GM12878 (cell line): Measurements from ENCODE around the gene GPAT3. TPM values are rescaled to one million over a fixed set of nuclear protein-coding genes. Genes with fewer than 3 reads are reported as not detected.

Experiments
- ATAC-seq: fragments of 200-7000 bp; cut with Tn5 transposase; 3 replicates; pipeline ENCODE4 v1.9.1; 2020; ENCODE audit warnings: mild to moderate bottlenecking, moderate library complexity
- BruUV-seq: library from RNA; stranded (reverse); fragments of 400-500 nt; replicated peaks from 2 replicates; lab custom pipeline; 2021; lab: Mats Ljungman, UMichigan
- CTCF ChIA-PET: fragments of 300-600 bp; sonication (Branson Sonifier 250); formaldehyde crosslinking; extraction: SDS; loops from one replicate; lab custom pipeline; 2021; ENCODE audit warnings: inconsistent platforms; lab: Yijun Ruan, JAX
- POLR2A ChIA-PET: fragments of 350-600 bp; formaldehyde crosslinking; extraction: SDS; loops from one replicate; lab custom pipeline; 2021; ENCODE audit warnings: inconsistent platforms; lab: Charles Lee
- RAD21 ChIA-PET: fragments of 300-600 bp; sonication (Branson Sonifier 250); formaldehyde crosslinking; loops from one replicate; lab custom pipeline; 2023; ENCODE audit warnings: antibody characterized with exemption; ENCODE audit not compliant: unreplicated experiment; lab: Charles Lee
- SMC1A ChIA-PET: fragments of 300-600 bp; sonication (Branson Sonifier 250); formaldehyde crosslinking; loops from one replicate; lab custom pipeline; 2023; ENCODE audit not compliant: unreplicated experiment, uncharacterized antibody; lab: Charles Lee
- DNase-seq: peaks from one replicate; pipeline ENCODE4 v3.0.0-alpha.2; 2011; ENCODE audit warnings: low read depth, low spot score
- FAIRE-seq: peaks from 3 replicates; lab custom pipeline; 2011; peaks lifted over from hg19 to GRCh38; lab: Jason Lieb, UNC
- H2AFZ ChIP-seq: 2 replicates; pipeline ENCODE4 v1.6.0; 2011; ENCODE audit warnings: low read depth, low read length, control low read depth; ENCODE audit not compliant: control insufficient read depth
- H3K27ac ChIP-seq: 2 replicates; pipeline ENCODE4 v1.5.1; 2011; ENCODE audit warnings: control low read depth; ENCODE audit not compliant: control insufficient read depth, insufficient read depth
- H3K27me3 ChIP-seq, 2 experiments: replicated peaks in 1 of 2; 2 replicates each; pipeline versions ENCODE4 v1.6.0 to v1.6.1; 2011; ENCODE audit warnings: low read length in 1 of 2; ENCODE audit not compliant: control insufficient read depth in 2 of 2, insufficient read depth in 2 of 2
- H3K36me3 ChIP-seq, 2 experiments: 2 replicates each; pipeline ENCODE4 v1.5.1; 2011; ENCODE audit warnings: low read length in 1 of 2; ENCODE audit not compliant: control insufficient read depth in 2 of 2, insufficient read depth in 2 of 2
- H3K4me1 ChIP-seq: 2 replicates; pipeline ENCODE4 v1.6.1; 2011; ENCODE audit warnings: mild to moderate bottlenecking, low read length, moderate library complexity, mixed read lengths; ENCODE audit not compliant: control insufficient read depth, insufficient read depth
- H3K4me2 ChIP-seq: 2 replicates; pipeline ENCODE4 v1.6.0; 2011; ENCODE audit warnings: control low read depth; ENCODE audit not compliant: control insufficient read depth, insufficient read depth
- H3K4me3 ChIP-seq: fragments of 200-600 bp; sonication (generic); 2 replicates; pipeline ENCODE4 v1.5.1; 2016
- H3K79me2 ChIP-seq: 2 replicates; pipeline ENCODE4 v1.6.0; 2011; ENCODE audit warnings: low read length; ENCODE audit not compliant: control insufficient read depth, insufficient read depth
- H3K9ac ChIP-seq: 2 replicates; pipeline ENCODE4 v1.8.0; 2011; ENCODE audit warnings: low read length, control low read depth, mixed read lengths; ENCODE audit not compliant: control insufficient read depth, insufficient read depth
- H3K9me3 ChIP-seq: replicated peaks from 3 replicates; pipeline ENCODE4 v1.5.1; 2011; ENCODE audit warnings: mild to moderate bottlenecking, low read length; ENCODE audit not compliant: control insufficient read depth, insufficient read depth
- H4K20me1 ChIP-seq: 2 replicates; pipeline ENCODE4 v1.6.0; 2011; ENCODE audit not compliant: control insufficient read depth, insufficient read depth
- ATF7 ChIP-seq: fragments of 450-650 bp; IDR thresholded peaks from 2 replicates; pipeline ENCODE4 v1.6.1; 2016; ENCODE audit warnings: low read depth, mild to moderate bottlenecking
- IRF4 ChIP-seq: IDR thresholded peaks from 2 replicates; pipeline ENCODE4 v1.6.1; 2011; ENCODE audit warnings: low read depth, low read length
- JUNB ChIP-seq: IDR thresholded peaks from 2 replicates; pipeline ENCODE4 v1.6.1; 2016; ENCODE audit warnings: antibody characterized with exemption, mild to moderate bottlenecking
- MEF2A ChIP-seq: IDR thresholded peaks from 2 replicates; pipeline ENCODE4 v1.6.1; 2011; ENCODE audit warnings: low read depth, mild to moderate bottlenecking, low read length, moderate library complexity; ENCODE audit not compliant: insufficient read depth
- RAD21 ChIP-seq: IDR thresholded peaks from 2 replicates; pipeline ENCODE4 v1.6.1; 2011; ENCODE audit warnings: mild to moderate bottlenecking, low read depth, low read length, moderate library complexity; ENCODE audit not compliant: insufficient read depth
- SMC3 ChIP-seq: IDR thresholded peaks from 2 replicates; pipeline ENCODE4 v1.6.1; 2011; ENCODE audit warnings: low read length, improper control_type of control experiment, borderline replicate concordance
- ZBTB33 ChIP-seq: fragments of 450-650 bp; IDR thresholded peaks from 2 replicates; pipeline ENCODE4 v1.6.1; 2017; ENCODE audit warnings: mild to moderate bottlenecking
- WGBS: methylation state at CpG from one replicate; pipeline ENCODE4 v1.1.6; 2016; ENCODE audit warnings: low lambda C conversion rate; ENCODE audit not compliant: insufficient replicate concordance, insufficient coverage; ENCODE audit errors: missing lambda C conversion rate; 5-methylcytosine and 5-hydroxymethylcytosine counted together
- in situ Hi-C: fragments of 300-500 bp; cut with MboI; formaldehyde crosslinking; loops from 9 replicates; pipeline ENCODE4 v1.14.3; 2018; ENCODE audit warnings: mixed read lengths
- intact Hi-C: fragments of 100-400 bp; cut with micrococcal nuclease; formaldehyde crosslinking; loops from one replicate; pipeline ENCODE4 v1.14.2; 2022; ENCODE audit not compliant: unreplicated experiment
- polyA plus RNA-seq, 11 experiments: library from polyadenylated mRNA; depleted of rRNA in 4 of 11; unstranded in 6 of 11; stranded (reverse) in 5 of 11; fragments of >200 nt; fragmentation: Nextera tagmentation in 4 of 11; fragmentation: Illumina TruSeq in 1 of 11; extraction: Ambion mirVana in 4 of 11; extraction: Trizol in 1 of 11; gene quantifications; 1 replicate in 1 of 11; 2 replicates in 10 of 11; pipeline versions ENCODE4 v1.2.1 to v1.2.3, GENCODE V29; 2011 to 2016; ENCODE audit warnings: inconsistent platforms in 2 of 11, missing spikeins in 2 of 11, low read depth in 1 of 11
- total RNA-seq, 4 experiments: library from RNA; depleted of rRNA in 3 of 4; stranded (reverse); fragments of >200 nt in 3 of 4; fragmentation: Illumina TruSeq in 1 of 4; extraction: Trizol in 1 of 4; gene quantifications; 2 replicates each; pipeline versions ENCODE4 v1.2.1 to v1.2.3, GENCODE V29; 2013 to 2021
- TF ChIP-seq, protein P1 (sequence below): fragments of 450-650 bp; formaldehyde crosslinking; IDR thresholded peaks from 2 replicates; pipeline ENCODE4 v1.4.0; 2020; ENCODE audit warnings: mild to moderate bottlenecking, moderate library complexity
- TF ChIP-seq, protein P2 (sequence below), 3 experiments: IDR thresholded peaks in 2 of 3; conservative IDR thresholded peaks in 1 of 3; 2 replicates each; pipeline ENCODE4 v1.5.1; 2011; ENCODE audit warnings: low read depth in 3 of 3, low read length in 3 of 3, mild to moderate bottlenecking in 3 of 3, control low read depth in 2 of 3, moderate library complexity in 2 of 3, inconsistent platforms in 1 of 3, mixed read lengths in 1 of 3; ENCODE audit not compliant: control insufficient read depth in 2 of 3, insufficient read depth in 1 of 3; ENCODE audit errors: extremely low read depth in 1 of 3

GPAT3 gene
- total and polyA plus RNA-seq, 10 of the 15 experiments (the other 5 are each of a cell fraction or from before 2014, with no cell fraction given), result 0.26 to 1.1 (median 0.52) TPM

DNA sequence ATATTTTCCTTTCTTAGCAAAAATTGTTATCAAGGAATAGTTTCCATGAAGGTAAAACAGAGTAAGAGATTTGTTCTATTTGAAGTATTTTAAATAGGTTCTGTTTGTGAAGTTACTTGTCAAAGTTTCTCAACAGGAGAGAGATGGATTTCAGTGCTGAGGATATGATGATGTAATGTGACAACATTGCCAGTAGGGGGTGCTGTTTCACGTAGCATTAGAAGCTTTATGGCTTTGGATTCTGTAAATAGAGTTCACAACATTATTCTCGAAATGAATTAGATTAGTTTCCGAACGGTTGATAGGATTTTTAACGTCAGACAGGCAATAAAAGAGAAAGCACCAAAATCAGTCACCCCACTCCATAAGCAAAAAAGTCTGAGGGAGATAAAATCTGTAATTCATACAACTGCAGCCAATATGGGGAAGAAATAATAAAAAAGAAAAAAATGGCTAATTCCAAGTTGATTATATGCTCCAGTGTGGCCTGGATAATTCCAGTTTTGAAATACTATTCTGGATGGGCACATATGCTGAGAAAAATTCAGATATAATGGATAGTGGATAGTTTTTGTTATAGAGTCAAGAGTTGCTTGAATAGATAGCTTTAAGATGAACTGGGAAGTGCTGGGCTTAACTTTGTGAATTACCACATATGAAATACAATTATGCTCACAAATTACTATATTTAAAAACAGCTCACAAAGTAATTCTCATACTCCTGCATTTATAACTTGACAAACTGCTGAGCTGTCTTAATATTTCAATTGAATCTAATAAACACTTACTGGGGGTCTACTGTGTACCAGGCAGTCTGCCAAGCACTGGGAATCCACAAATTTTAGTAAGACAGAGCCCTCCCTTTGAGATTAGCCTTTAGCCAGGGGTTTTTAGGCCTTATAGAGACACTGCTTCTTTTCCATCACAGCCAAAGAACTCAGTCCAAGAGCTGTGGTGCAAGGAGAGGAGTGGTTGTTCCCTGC lies 109.1 kb downstream of the GPAT3 start:
- no peak overlapping the region for H3K27ac ChIP-seq
- SMC1A ChIA-PET, result interaction anchor here (0.5 to 2.9 kb wide), 8 partner anchors 10 to 884 kb away, joined by 3 to 9 read pairs (median 3); no protein-coding TSS in a partner anchor
- CTCF ChIA-PET, result interaction anchor here (0.6 to 8.3 kb wide), 34 partner anchors 11 to 1326 kb away, joined by 3 to 85 read pairs (median 4); partner anchors contain the start of gene COQ2
- FAIRE-seq, result peak; percentile 95
- WGBS, result 0% methylated on average over 5 of the region's 5 CpGs
- H3K79me2 ChIP-seq, result no peaks in the 10 kb centered on the region
- H2AFZ ChIP-seq, result no peak overlapping the region
- TF ChIP-seq MEF2A (0 out of 2 replicates have a peak, but pooled peaks have one; percentile 15), SMC3 (peak; percentile 58; the same call in 1 of the 2 replicates), RAD21 (peak; percentile 81), JUNB (peak; percentile 23; the same call in 1 of the 2 replicates), IRF4 (0 out of 2 replicates have a peak, but pooled peaks have one; percentile 36), ZBTB33 (no peak), ATF7 (peak; percentile 93)
- TF ChIP-seq, protein P1, sequence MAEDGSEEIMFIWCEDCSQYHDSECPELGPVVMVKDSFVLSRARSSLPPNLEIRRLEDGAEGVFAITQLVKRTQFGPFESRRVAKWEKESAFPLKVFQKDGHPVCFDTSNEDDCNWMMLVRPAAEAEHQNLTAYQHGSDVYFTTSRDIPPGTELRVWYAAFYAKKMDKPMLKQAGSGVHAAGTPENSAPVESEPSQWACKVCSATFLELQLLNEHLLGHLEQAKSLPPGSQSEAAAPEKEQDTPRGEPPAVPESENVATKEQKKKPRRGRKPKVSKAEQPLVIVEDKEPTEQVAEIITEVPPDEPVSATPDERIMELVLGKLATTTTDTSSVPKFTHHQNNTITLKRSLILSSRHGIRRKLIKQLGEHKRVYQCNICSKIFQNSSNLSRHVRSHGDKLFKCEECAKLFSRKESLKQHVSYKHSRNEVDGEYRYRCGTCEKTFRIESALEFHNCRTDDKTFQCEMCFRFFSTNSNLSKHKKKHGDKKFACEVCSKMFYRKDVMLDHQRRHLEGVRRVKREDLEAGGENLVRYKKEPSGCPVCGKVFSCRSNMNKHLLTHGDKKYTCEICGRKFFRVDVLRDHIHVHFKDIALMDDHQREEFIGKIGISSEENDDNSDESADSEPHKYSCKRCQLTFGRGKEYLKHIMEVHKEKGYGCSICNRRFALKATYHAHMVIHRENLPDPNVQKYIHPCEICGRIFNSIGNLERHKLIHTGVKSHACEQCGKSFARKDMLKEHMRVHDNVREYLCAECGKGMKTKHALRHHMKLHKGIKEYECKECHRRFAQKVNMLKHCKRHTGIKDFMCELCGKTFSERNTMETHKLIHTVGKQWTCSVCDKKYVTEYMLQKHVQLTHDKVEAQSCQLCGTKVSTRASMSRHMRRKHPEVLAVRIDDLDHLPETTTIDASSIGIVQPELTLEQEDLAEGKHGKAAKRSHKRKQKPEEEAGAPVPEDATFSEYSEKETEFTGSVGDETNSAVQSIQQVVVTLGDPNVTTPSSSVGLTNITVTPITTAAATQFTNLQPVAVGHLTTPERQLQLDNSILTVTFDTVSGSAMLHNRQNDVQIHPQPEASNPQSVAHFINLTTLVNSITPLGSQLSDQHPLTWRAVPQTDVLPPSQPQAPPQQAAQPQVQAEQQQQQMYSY (CRISPR knock-in tag), result no peak
- TF ChIP-seq, protein P2, sequence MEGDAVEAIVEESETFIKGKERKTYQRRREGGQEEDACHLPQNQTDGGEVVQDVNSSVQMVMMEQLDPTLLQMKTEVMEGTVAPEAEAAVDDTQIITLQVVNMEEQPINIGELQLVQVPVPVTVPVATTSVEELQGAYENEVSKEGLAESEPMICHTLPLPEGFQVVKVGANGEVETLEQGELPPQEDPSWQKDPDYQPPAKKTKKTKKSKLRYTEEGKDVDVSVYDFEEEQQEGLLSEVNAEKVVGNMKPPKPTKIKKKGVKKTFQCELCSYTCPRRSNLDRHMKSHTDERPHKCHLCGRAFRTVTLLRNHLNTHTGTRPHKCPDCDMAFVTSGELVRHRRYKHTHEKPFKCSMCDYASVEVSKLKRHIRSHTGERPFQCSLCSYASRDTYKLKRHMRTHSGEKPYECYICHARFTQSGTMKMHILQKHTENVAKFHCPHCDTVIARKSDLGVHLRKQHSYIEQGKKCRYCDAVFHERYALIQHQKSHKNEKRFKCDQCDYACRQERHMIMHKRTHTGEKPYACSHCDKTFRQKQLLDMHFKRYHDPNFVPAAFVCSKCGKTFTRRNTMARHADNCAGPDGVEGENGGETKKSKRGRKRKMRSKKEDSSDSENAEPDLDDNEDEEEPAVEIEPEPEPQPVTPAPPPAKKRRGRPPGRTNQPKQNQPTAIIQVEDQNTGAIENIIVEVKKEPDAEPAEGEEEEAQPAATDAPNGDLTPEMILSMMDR (IDR thresholded peaks at IDR 0.05 in 2 of 3, conservative IDR thresholded peaks at IDR 0.05 in 1 of 3; ENCODE audit: control insufficient read depth in 2 of 3, extremely low read depth in 1 of 3, insufficient read depth in 1 of 3, low read depth in 3 of 3, low read length in 3 of 3), result peak; percentile 75 to 82 (median 79)
- no peaks in the 10 kb centered on the region for H3K4me1 ChIP-seq
- no peaks in the 10 kb centered on the region for H3K9me3 ChIP-seq
- H3K9ac ChIP-seq, result no peak overlapping the region
- peaks cover 0 to 1% of the 10 kb centered on the region in 2 experiments; a peak in 2 of 4 replicates for H3K27me3 ChIP-seq
- H3K4me3 ChIP-seq, result no peak overlapping the region
- H4K20me1 ChIP-seq, result no peaks in the 10 kb centered on the region
- in situ Hi-C loops, result loop anchor here (25.0 kb wide), 1 partner anchor 583 kb away; no protein-coding TSS in a partner anchor
- no peak overlapping the region for H3K4me2 ChIP-seq
- BruUV-seq, result no TSS peak
- POLR2A ChIA-PET, result no interaction called here
- DNase-seq, result peak; percentile 28
- intact Hi-C loops, result loop anchor here (1.0 to 10.0 kb wide), 6 partner anchors 283 to 1330 kb away; partner anchors contain the start of gene COQ2
- peak; percentile 85 for ATAC-seq
- RAD21 ChIA-PET, result interaction anchor here (0.6 to 1.5 kb wide), 4 partner anchors 40 to 868 kb away, joined by 3 to 4 read pairs (median 3); no protein-coding TSS in a partner anchor
- H3K36me3 ChIP-seq, result no peaks in the 10 kb centered on the region
